NOMO-1 (cell line): ENCODE measurements around the gene PRDM15.
"Not testable (repeated sequence)": the region's sequence is repeated elsewhere in the genome, so short reads cannot be mapped to it uniquely, and the experiment has no call there.

Source experiments
- DNase-seq, 2 experiments: peaks; one replicate each; lab custom pipeline; 2025; ENCODE audit not compliant: unreplicated experiment in 2 of 2; lab: John Stamatoyannopoulos, UW

The PRDM15 gene

GRCh38 chr21:41785262-41785661 is 93.9 kb downstream of the PRDM15 start:
- not testable (repeated sequence) for DNase-seq

- DNase-seq: no peak
Observed at GRCh38 chr21:41784456-41785102, 94.6 kb downstream of the PRDM15 start.

GRCh38 chr21:41783476-41784180 is 95.5 kb downstream of the PRDM15 start:
- DNase-seq: no peak

- DNase-seq: no peak
Observed at GRCh38 chr21:41781050-41781410, 98.1 kb downstream of the PRDM15 start.

GRCh38 chr21:41780337-41781049 is 98.7 kb downstream of the PRDM15 start:
- no peak for DNase-seq

GRCh38 chr21:41779659-41780058 is 99.5 kb downstream of the PRDM15 start:
- DNase-seq: no peak

- no peak for DNase-seq
Observed at GRCh38 chr21:41778930-41779600, 100.1 kb downstream of the PRDM15 start.

- DNase-seq: peak; percentile 4 to 23
Observed at GRCh38 chr21:41777951-41778815, 101.0 kb downstream of the PRDM15 start.

- no peak for DNase-seq
Observed at GRCh38 chr21:41776778-41777177, 102.4 kb downstream of the PRDM15 start.

GRCh38 chr21:41775149-41775472 is 104.0 kb downstream of the PRDM15 start:
- no peak for DNase-seq

GRCh38 chr21:41774467-41775148 is 104.5 kb downstream of the PRDM15 start:
- DNase-seq: no peak

- DNase-seq: no peak
Observed at GRCh38 chr21:41772351-41773080, 106.6 kb downstream of the PRDM15 start.

GRCh38 chr21:41771625-41771945 is 107.6 kb downstream of the PRDM15 start:
- no peak for DNase-seq

GRCh38 chr21:41770901-41771624 is 108.1 kb downstream of the PRDM15 start:
- DNase-seq: no peak

- DNase-seq: no peak
Observed at GRCh38 chr21:41769933-41770332, 109.2 kb downstream of the PRDM15 start.

GRCh38 chr21:41769521-41769920 is 109.6 kb downstream of the PRDM15 start:
- DNase-seq: no peak

- no peak for DNase-seq
Observed at GRCh38 chr21:41769111-41769510, 110.0 kb downstream of the PRDM15 start.

GRCh38 chr21:41768437-41769042 is 110.6 kb downstream of the PRDM15 start:
- DNase-seq: peak; percentile 33 to 48
